GM21619 (cell line): ENCODE measurements around the gene SLC44A5.
"Not testable (repeated sequence)": the region's sequence is repeated elsewhere in the genome, so short reads cannot be mapped to it uniquely, and the experiment has no call there.

Experiments
- ATAC-seq: cut with Tn5 transposase; IDR thresholded peaks from one replicate; pipeline ENCODE4 v1.9.1; 2021; ENCODE audit not compliant: unreplicated experiment

SLC44A5 gene

GRCh38 chr1:75611014-75611413, at the start of gene SLC44A5:
Gene SLC44A5 (minus strand): TSS chr1:75611114. CDS start chr1:75541447, 69,667 bp downstream.
- no peak for ATAC-seq

GRCh38 chr1:75655931-75656330, 45.0 kb upstream of the SLC44A5 start:
- ATAC-seq = no peak

- ATAC-seq = not testable (repeated sequence)
Observed at GRCh38 chr1:75647183-75647582, 36.3 kb upstream of the SLC44A5 start.

GRCh38 chr1:75645153-75645552, 34.2 kb upstream of the SLC44A5 start:
- not testable (repeated sequence) for ATAC-seq

- no peak for ATAC-seq
Observed at GRCh38 chr1:75643460-75643859, 32.5 kb upstream of the SLC44A5 start.

- no peak for ATAC-seq
Observed at GRCh38 chr1:75641325-75641724, 30.4 kb upstream of the SLC44A5 start.

GRCh38 chr1:75640137-75640536, 29.2 kb upstream of the SLC44A5 start:
- no peak for ATAC-seq

- no peak for ATAC-seq
Observed at GRCh38 chr1:75632350-75632949, 21.5 kb upstream of the SLC44A5 start.

GRCh38 chr1:75630998-75631397, 20.1 kb upstream of the SLC44A5 start:
- ATAC-seq = no peak

- no peak for ATAC-seq
Observed at GRCh38 chr1:75630004-75630594, 19.2 kb upstream of the SLC44A5 start.

- no peak for ATAC-seq
Observed at GRCh38 chr1:75625795-75626194, 14.9 kb upstream of the SLC44A5 start.

- no peak for ATAC-seq
Observed at GRCh38 chr1:75618382-75618781, 7.5 kb upstream of the SLC44A5 start.

- ATAC-seq = no peak
Observed at GRCh38 chr1:75616436-75617433, 5.8 kb upstream of the SLC44A5 start.

GRCh38 chr1:75615613-75616435, 4.9 kb upstream of the SLC44A5 start:
- no peak for ATAC-seq

- ATAC-seq = peak; percentile 15
Observed at GRCh38 chr1:75614399-75614756, 3.5 kb upstream of the SLC44A5 start.

- no peak for ATAC-seq
Observed at GRCh38 chr1:75613916-75614315, 3.0 kb upstream of the SLC44A5 start.

GRCh38 chr1:75612976-75613375, 2.1 kb upstream of the SLC44A5 start:
- ATAC-seq = no peak

- no peak for ATAC-seq
Observed at GRCh38 chr1:75602486-75602885, 8.4 kb downstream of the SLC44A5 start.

- ATAC-seq = no peak
Observed at GRCh38 chr1:75600781-75601180, 10.1 kb downstream of the SLC44A5 start.

GRCh38 chr1:75594327-75594726, 16.6 kb downstream of the SLC44A5 start:
- no peak for ATAC-seq

- not testable (repeated sequence) for ATAC-seq
Observed at GRCh38 chr1:75593457-75593856, 17.5 kb downstream of the SLC44A5 start.
